Measurements from ENCODE around the gene ZNF780B.
"Not testable (repeated sequence)": the region's sequence is repeated elsewhere in the genome, so short reads cannot be mapped to it uniquely, and the experiment has no call there.

Gene ZNF780B

GRCh38 chr19:40038047-40038446 lies 18.0 kb downstream of the ZNF780B start:
- not testable (repeated sequence) for DNase-seq (ENCODE audit: low spot score)

GRCh38 chr19:40035996-40036395 lies 20.0 kb downstream of the ZNF780B start:
- no peak for DNase-seq (ENCODE audit: low spot score)

DNA sequence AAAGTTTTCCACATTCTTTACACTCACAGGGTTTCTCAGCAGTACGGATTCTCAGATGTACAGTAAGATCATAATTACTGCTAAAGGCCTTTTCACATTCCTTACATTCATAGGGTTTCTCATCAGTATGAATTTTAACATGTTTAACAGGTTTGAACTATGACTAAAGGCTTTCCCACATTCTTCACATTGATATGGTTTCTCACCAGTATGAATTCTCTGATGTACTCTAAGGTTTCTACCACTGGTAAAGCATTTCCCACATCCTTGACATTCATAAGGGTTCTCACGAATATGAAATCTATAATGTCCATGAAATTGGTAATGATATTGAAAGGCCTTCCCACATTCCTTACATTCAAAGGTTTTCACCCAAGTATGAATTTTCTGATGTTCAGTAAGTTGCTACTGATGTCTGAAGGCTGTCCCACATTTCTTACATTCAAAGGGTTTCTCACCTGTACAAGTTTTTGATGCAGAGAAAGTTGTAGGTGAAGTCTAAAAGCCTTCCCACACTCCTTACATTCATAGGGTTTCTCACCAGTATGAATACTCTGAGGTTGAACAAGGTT lies 22.0 kb downstream of the ZNF780B start:
- no peak for DNase-seq (ENCODE audit: low spot score)

DNA sequence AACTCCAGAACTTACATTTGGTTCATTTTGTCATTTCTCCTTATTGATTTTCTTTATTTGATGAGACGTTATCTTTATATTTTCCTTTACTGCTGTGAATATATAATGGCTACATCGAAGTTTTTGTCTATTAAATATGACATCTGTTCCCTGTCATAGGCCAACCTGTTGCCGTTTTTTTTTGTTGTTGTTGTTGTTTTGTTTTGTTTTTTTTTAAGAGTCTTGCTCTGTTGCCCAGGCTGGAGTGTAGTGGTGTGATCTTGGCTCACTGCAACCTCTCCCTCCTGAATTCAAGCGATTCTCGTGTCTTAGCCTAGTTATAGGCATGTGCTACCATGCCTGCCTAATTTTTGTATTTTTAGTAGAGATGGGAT lies 29.4 kb downstream of the ZNF780B start:
- no peak for DNase-seq (ENCODE audit: low spot score)

DNA sequence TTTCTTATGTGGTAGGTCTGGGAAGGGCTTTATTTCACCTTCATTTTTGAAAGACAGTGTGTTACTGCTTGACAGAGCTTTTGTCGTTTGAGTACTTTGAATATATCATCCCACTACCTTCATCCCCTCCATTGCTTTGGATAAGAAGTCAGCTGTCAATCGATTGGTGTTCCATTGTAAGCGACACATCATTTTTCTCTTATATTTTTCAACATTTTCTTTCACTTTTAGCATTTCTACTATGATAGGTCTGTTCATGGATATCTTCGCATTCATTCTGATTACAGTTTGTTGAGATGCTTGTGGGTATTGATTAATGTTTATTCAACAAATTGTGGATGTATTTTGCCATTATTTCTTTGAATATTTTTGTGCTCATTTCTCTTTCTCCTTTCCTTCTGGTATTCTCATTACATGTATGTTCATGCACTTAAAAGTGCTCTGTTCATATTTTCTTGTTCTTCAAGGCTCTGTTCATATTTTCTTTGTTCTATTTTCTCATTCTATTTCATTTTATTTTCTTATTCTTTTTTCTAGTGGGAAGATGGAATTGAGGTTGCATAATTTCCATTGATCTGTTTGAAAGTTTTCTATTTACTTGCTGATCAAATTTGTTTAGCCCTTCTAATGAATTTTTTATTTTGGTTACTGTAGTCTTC lies 30.0 kb downstream of the ZNF780B start:
- no peak for DNase-seq (ENCODE audit: low spot score)

GRCh38 chr19:40023969-40024368 lies 32.1 kb downstream of the ZNF780B start:
- no peak for DNase-seq (ENCODE audit: low spot score)

DNA sequence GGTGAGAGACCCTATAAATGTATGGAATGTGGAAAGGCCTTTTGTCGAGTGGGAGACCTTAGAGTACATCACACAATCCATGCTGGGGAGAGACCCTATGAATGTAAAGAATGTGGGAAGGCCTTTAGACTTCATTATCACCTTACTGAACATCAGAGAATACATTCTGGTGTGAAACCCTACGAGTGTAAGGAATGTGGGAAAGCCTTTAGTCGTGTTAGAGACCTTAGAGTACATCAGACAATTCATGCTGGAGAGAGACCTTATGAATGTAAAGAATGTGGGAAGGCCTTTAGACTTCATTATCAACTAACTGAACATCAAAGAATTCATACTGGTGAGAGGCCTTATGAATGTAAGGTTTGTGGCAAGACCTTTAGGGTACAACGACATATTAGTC lies 42.0 kb downstream of the ZNF780B start:
- no peak for DNase-seq (ENCODE audit: low spot score)

DNA sequence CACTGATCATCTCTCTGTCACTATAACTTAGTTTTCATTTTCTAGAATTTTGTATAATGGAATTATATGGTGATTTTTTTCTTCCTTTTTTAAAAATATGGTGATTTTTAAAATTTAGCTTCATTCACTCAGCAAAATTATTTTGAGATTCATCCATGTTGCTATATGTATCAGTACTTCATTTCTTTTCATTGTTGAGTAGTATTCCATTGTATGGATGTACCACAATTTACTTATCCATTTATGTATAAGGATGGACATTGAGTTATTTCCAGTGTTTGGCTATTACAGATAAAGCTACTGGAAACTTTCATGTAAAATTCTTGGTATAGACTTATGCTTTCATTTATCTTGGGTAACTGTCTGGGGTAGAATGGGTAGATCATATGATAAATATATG lies 46.4 kb downstream of the ZNF780B start:
- no peak for DNase-seq (ENCODE audit: low spot score)

DNA sequence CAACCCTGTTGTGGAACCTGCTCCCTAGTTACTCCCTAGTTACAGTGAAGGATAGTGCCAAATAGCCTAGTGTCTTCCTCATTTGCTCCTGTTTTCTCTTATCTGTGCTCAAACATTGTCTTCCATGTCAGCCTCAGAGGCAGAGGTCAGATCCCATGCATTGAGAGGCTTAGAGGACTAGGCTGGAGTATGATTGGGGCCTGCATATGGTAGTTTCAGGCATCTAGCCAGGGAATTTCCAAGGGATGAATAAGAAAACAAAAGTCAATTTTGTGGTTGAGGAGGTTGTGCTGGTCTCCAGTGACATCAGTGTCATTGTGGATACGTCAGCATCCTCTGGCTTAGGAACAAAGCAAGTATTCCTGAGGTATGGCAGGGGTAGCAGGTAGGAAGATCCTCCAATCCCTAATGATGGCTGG lies 49.7 kb downstream of the ZNF780B start:
- peak; percentile 73 for DNase-seq (ENCODE audit: low spot score)

GRCh38 chr19:40005691-40006272 lies 50.2 kb downstream of the ZNF780B start:
- DNase-seq (ENCODE audit: low spot score) = no peak

- no peak for DNase-seq (ENCODE audit: low spot score)
Observed at GRCh38 chr19:39998501-39998900, 57.5 kb downstream of the ZNF780B start.

DNA sequence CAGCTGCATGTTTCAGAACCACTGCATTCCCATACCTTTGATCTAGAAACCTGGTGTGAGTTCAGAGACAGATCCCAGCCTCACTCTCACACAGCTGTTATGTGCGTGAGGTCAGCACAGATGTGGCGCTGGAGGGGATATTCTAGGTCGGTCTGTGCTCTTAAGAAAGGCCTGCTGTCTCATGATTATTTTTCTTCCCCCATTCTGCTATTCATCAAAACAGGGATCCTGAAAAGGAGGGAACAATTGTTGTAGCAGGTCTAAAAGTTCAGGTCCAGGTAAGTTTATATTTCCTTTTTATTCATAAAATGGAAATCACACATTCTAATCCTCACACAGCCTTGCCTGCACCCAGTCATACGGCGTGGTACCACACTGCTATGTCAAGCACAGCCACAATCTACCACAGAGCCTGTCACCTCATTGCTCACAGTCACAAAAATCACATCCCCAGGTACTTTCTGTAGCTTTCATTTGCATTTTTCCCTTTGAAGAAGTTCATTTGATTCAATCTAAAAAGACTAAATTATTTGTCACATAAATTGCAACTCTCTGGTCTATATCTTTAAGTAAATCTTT lies 58.3 kb downstream of the ZNF780B start:
- no peak for DNase-seq (ENCODE audit: low spot score)

GRCh38 chr19:39996811-39997637 lies 59.0 kb downstream of the ZNF780B start, which contains the start of gene ZNF546:
Gene ZNF546, plus strand, starts transcription at chr19:39997060. Its CDS starts 1,267 bp downstream, at chr19:39998327.
- DNase-seq (ENCODE audit: low spot score) = peak; percentile 94

DNA sequence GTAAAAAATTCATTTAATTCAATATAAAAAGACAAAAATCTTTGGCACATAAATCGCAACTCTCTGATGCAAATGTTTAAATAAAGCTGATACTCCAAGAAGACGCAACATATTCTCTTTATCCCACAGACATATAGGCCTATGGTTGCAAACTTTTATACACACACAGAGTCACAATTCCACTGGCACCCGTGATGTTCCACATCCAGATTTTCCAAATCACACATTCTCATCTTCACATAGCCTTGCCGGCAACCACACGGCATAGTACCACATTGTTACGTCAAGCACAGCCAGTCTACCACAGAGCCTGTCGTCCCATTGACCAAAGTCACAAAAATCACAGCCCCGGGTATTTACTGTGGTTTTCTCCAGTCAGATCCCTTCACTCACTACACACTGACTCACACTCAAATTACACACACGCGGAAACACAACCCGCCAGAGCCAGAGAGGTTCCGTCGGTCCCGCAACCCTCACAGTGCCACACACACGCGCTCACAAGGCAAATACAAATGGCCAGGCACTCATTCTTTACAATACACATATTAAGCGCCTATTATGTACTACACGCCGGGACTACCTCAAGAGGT lies 59.7 kb downstream of the ZNF780B start:
- peak; percentile 59 for DNase-seq (ENCODE audit: low spot score)

GRCh38 chr19:39995794-39996193 lies 60.2 kb downstream of the ZNF780B start:
- DNase-seq (ENCODE audit: low spot score) = no peak

GRCh38 chr19:39994361-39994760 lies 61.7 kb downstream of the ZNF780B start:
- DNase-seq (ENCODE audit: low spot score) = no peak

DNA sequence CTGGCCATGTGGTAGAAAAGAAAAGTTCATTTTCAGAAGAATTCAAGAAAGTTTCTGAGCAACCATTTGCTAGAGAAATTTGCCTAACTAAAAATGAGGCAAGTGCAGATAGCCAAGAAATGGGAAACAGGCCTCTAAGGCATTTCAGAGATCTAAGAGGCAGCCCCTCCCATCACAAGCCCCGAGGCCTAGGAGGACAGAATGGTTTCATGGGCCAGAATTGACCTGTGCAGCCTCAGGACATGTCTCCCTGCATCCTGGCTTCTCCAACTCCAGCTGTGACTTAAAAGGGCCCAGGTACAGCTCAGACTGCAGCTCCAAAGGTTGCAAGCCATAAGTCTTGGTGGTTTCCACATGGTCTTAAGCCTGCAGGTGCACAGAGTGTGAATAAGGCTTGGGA lies 62.4 kb downstream of the ZNF780B start:
- DNase-seq (ENCODE audit: low spot score) = no peak

GRCh38 chr19:39987596-39987995 lies 68.4 kb downstream of the ZNF780B start:
- DNase-seq (ENCODE audit: low spot score) = no peak

DNA sequence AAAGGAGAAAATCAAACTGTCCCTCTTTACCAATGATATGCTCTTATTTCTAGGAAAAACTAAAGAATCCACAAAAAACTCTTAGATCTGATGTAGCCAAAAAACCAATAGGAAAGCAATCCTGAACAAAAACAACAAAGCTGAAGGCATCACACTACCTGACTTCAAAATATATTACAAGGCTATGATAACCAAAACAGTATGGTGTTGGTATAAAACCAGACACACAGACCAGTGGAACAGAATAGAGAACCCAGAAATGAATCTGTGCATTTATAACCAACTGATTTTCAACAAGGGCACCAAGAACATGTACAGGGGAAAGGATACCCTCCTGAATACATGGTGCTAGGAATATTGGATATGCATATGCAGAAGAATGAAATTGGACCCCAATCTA lies 68.9 kb downstream of the ZNF780B start:
- no peak for DNase-seq (ENCODE audit: low spot score)

DNA sequence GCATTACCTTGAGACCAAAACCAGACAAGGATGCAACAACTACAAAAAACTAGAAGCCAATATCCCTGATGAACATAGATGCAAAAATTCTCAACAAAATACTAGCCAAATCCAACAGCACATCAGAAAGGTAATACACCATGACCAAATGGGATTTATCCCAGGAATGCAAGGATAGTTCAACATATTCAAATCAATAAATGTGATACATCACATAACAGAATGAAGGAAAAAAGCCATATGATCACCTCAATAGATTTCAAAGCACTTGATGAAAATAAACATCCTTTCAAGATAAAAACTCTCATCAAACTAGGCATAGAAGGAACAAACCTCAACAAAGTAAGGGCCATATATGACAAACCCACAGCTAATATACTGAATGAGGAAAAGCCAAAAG lies 69.4 kb downstream of the ZNF780B start:
- no peak for DNase-seq (ENCODE audit: low spot score)

DNA sequence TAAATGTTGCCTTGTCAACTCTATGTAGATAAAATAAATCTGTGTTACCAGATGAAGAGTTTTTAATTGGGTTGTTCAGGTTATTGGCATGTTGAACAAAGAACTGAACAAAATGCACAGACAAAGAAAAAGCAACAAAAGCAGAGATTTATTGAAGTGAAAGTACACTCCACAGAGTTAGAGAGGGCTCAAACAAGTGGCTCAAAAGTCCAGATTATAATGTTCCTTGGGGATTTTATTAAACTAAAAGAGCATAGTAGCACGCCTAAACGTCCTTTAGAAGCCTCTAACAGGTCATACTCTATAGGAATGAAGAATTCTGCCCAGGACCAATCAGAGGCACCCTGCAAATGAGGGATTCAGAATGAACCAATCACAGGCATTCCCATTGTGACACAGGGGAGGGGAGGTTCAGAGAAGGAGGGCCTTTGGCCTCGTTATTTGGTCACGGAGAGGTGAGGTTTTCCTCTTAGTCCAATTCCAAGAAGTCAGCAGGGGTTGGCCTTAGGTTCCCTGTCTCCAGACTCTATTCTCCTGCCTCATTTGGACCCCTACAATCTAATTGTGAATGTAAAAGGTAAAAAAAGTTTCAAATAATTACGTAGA lies 72.2 kb downstream of the ZNF780B start:
- no peak for DNase-seq (ENCODE audit: low spot score)

DNA sequence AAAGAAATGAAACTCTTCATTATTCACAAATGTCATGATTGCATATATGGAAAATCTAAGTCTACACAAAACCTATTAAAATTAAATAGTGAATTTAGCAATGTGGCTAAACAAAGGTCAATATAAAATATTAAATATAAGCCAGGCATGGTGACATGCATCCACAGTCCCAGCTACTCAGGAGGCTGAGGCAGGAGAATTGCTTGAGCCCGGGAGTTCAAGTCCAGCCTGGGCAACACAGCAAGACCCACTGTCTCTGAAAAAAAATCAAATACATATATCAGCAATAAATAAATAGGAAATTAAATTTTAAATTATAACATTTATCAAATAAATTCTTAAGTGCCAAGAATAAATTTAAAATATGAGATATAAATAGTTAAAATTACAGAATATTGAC lies 73.1 kb downstream of the ZNF780B start:
- no peak for DNase-seq (ENCODE audit: low spot score)

Data from AG08395 (cell line).